ENCODE data around the gene ADRB2.
A peak's percentile ranks its signal among the peaks of the same experiment; 100 is the strongest.

The ADRB2 gene

DNA sequence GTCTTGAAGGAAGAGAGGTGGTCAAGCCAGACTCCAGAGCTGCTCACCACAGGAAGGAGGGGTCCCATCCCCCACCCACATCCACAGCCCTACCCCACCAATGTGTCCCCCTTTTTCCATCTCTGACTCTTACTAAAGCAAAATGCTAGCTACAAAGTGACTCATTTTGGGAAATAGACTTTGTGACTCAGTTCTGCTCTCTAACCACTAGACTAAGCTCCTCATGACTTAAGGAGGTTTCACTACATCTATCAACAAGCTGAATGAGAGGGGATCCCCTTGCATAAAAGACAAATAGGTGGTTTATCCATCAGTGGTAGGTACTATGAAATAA, 35.1 kb upstream of the ADRB2 start:
- Histone ChIP-seq H3K4me3 (no peak overlapping the region), H3K4me2 (peak overlapping the region in 6 of 11 experiments; percentile 31 to 85 (median 79); a peak in 11 of 22 replicates), H4K20me1 (no peaks in the 10 kb centered on the region), H3K9me3 (replicated peaks in 1 of 11) (no peaks in the 10 kb centered on the region), H3K27ac (peak overlapping the region in 5 of 11 experiments; percentile 11 to 82 (median 63); a peak in 10 of 22 replicates), H3K36me3 (no peaks in the 10 kb centered on the region), H3K9ac (no peak overlapping the region), H3K4me1 (peaks cover 38 to 62% (median 55%) of the 10 kb centered on the region in 10 experiments), H3K27me3 (no peaks in the 10 kb centered on the region)
- no peak for TF ChIP-seq Cebpa-rat (IDR thresholded peaks at IDR 0.05)

DNA sequence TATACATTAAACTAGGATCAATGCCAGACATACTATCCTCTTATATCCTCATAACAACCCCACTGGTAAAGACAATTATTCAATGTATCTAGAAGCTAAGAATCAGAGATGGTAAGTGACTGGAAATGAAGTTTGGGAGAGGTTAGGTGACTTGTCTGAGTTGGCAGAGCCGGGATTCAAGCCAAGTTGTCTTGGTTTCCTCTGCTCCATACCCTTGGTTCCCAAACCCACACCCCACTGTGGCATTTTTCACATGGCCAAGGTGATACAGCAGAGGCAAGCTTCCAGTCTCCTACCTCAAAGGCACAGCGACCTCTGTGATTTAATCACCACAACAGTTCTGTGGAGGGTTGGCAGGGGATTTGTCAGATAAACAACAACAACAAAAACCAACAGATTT, 34.7 kb upstream of the ADRB2 start:
- Histone ChIP-seq H3K4me1 (peaks cover 38 to 62% (median 55%) of the 10 kb centered on the region in 10 experiments), H3K4me2 (peak overlapping the region in 6 of 11 experiments; percentile 31 to 85 (median 79); a peak in 10 of 22 replicates), H3K27me3 (no peaks in the 10 kb centered on the region), H3K9me3 (replicated peaks in 1 of 11) (no peaks in the 10 kb centered on the region), H3K4me3 (no peak overlapping the region), H3K9ac (no peak overlapping the region), H4K20me1 (no peaks in the 10 kb centered on the region), H3K27ac (peak overlapping the region in 6 of 11 experiments; percentile 33 to 82 (median 52); a peak in 12 of 22 replicates), H3K36me3 (no peaks in the 10 kb centered on the region)
- no peak for TF ChIP-seq Cebpa-rat (IDR thresholded peaks at IDR 0.05)

DNA sequence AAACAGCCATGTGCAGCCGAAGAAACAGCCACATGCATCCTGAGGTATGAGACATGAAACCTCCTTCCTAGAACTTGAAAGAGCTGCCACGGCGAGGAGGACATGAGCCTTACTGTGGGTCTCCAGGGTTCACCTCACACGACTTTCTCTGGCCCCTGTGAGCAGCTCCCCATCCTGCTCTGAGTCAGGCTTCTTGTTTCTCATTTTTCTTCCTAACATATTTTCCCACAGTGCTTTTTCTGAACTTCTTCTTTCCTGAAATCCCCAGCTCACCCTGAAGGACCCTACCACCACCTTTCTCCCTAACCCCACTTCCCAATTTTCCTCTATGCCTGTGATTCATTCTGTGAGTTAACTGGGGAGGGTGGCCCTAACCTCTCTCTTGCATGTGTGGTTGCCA, 33.7 kb upstream of the ADRB2 start:
- Histone ChIP-seq H3K9ac (peak overlapping the region in 2 of 11 experiments; percentile 10 to 14; a peak in 3 of 22 replicates), H3K4me2 (peak overlapping the region; percentile 69 to 85 (median 77); a peak in 18 of 22 replicates)

DNA sequence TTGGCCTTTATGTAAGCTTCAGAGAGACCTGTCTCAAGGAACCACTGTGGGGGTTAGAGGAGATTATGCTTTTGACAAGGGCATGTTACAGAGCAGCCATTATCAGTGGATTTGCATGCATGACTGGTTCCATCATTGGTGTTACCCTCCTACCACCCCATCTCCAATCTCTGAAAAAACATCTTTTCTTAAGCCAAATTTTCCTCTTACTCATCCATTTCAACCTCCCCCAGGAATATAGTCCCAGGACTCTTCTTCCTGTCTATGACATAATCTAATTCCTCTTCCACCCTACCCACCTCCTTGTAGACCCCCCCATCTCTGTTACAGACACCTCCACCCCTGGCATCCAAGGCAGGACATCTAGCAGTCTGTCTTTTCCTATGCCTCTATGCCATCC, 33.1 kb upstream of the ADRB2 start:
- Histone ChIP-seq H3K27me3 (no peaks in the 10 kb centered on the region), H3K27ac (peak overlapping the region in 9 of 11 experiments; percentile 10 to 82 (median 67); a peak in 15 of 22 replicates), H3K9ac (peak overlapping the region in 2 of 11 experiments; percentile 16 to 70; a peak in 2 of 22 replicates), H3K4me2 (peak overlapping the region; percentile 69 to 85 (median 77)), H3K36me3 (no peaks in the 10 kb centered on the region), H4K20me1 (no peaks in the 10 kb centered on the region), H3K9me3 (replicated peaks in 1 of 11) (no peaks in the 10 kb centered on the region), H3K4me1 (peaks cover 38 to 71% (median 55%) of the 10 kb centered on the region in 10 experiments), H3K4me3 (no peak overlapping the region)
- TF ChIP-seq Cebpa-rat (IDR thresholded peaks at IDR 0.05) = no peak

More for the DNA sequence above, 33.7 kb upstream of the ADRB2 start:
- Histone ChIP-seq H3K36me3 (no peaks in the 10 kb centered on the region), H3K9me3 (replicated peaks in 1 of 11) (no peaks in the 10 kb centered on the region), H3K27ac (peak overlapping the region in 8 of 11 experiments; percentile 25 to 82 (median 70); a peak in 13 of 22 replicates), H3K27me3 (no peaks in the 10 kb centered on the region), H3K4me1 (peaks cover 38 to 67% (median 55%) of the 10 kb centered on the region in 10 experiments), H3K4me3 (no peak overlapping the region), H4K20me1 (no peaks in the 10 kb centered on the region)
- TF ChIP-seq Cebpa-rat (IDR thresholded peaks at IDR 0.05) = no peak

DNA sequence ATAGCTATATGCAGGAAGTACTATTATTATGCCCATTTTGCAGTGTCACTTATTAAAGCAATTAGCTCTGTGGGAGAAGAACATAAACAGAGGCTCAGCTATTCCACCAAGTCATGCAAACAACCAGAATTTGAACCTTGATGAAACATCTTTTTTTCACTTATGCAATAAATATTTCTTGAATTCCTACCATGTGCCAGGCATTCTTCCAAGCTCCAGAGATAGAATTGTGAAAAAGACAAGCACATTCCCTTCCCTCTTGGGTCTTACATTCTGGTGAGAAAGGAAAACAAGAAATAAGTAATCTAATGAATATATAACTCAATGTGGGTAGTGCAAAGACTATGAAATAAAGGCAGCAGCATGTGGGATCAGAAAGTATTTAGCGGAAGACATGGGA, 32.1 kb upstream of the ADRB2 start:
- H3K9me3 ChIP-seq (replicated peaks in 1 of 11) = no peaks in the 10 kb centered on the region
- H3K4me3 ChIP-seq = no peak overlapping the region
- H3K36me3 ChIP-seq = no peaks in the 10 kb centered on the region
- H3K9ac ChIP-seq = peak overlapping the region in 7 of 11 experiments; percentile 36 to 70 (median 58); a peak in 13 of 22 replicates
- peak overlapping the region in 9 of 11 experiments; percentile 43 to 82 (median 71); a peak in 17 of 22 replicates for H3K27ac ChIP-seq
- peak overlapping the region; percentile 69 to 85 (median 77) for H3K4me2 ChIP-seq
- no peaks in the 10 kb centered on the region for H4K20me1 ChIP-seq
- no peak for TF ChIP-seq Cebpa-rat (IDR thresholded peaks at IDR 0.05)
- H3K4me1 ChIP-seq = peaks cover 38 to 76% (median 57%) of the 10 kb centered on the region in 10 experiments
- no peaks in the 10 kb centered on the region for H3K27me3 ChIP-seq

DNA sequence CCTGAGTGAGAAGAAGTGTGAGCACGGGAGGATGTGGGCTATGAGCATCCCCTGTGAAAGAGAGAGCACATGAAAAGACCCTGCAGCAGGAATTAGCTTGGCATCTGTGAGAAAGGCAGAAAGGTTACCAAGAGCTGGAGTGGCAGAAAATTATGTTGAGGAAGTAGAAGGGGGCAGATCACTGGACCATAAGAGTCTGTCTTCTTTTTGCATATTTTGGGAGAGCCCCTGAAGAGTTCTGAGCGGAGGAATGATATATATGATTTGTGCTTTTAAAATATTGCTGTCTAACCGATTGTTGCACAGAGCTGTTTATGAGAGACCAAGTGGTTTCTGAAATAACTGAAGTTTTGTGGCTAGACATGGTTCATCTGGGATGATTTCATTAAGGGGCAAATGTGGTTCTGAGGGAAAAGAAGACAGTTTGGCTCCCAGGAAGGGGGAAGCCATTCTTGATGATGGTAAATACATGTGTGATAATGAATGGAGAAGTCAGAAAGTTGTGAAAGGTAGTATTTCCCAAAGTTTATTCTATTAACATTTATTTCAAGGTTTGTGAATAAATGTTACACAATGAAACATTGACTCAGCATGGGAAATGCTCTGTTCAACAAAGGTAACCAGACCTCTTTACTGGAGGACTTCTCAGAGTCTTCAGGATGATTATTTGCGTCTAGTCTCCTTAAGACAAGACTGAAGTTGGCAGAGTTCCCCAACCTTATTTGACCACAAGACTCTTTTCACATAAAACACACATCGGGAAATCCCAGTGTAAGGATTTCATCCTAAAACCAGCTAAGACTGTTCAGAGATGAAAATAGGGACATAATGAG, 31.5 kb upstream of the ADRB2 start:
- Histone ChIP-seq H3K27ac (peak overlapping the region in 10 of 11 experiments; percentile 11 to 82 (median 67); a peak in 19 of 22 replicates), H3K9me3 (replicated peaks in 1 of 11) (no peaks in the 10 kb centered on the region), H3K4me3 (peak overlapping the region in 1 of 10 experiments; percentile 8; a peak in 1 of 20 replicates), H3K36me3 (no peaks in the 10 kb centered on the region), H3K4me1 (peaks cover 38 to 82% (median 60%) of the 10 kb centered on the region in 10 experiments), H4K20me1 (no peaks in the 10 kb centered on the region), H3K9ac (peak overlapping the region in 7 of 11 experiments; percentile 36 to 70 (median 58); a peak in 13 of 22 replicates), H3K4me2 (peak overlapping the region; percentile 69 to 85 (median 77)), H3K27me3 (no peaks in the 10 kb centered on the region)
- no peak; a peak in 1 of 22 replicates for TF ChIP-seq Cebpa-rat (IDR thresholded peaks at IDR 0.05)

DNA sequence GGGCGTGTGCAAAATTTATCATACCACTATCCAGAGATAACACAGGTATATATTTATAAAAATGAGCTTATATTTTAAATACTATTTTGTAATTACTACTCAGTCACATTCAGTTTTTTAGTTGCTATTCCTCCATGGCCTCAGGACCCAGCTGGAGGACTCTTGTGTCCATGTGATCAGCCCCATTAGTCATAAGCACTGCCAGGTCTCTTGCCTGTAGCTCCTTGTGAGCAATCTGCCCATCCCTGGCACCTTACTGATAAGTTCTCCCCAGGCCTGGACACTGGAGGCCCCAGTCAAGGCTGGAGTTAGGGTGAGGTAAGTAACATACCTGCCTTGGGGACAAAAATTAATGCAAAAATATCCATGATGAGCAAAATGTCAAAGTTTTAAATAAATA, 29.5 kb upstream of the ADRB2 start:
- Histone ChIP-seq H3K4me1 (peaks cover 38 to 86% (median 54%) of the 10 kb centered on the region in 10 experiments), H3K4me3 (no peak overlapping the region), H4K20me1 (no peaks in the 10 kb centered on the region), H3K27me3 (no peaks in the 10 kb centered on the region), H3K4me2 (no peak overlapping the region), H3K9ac (no peak overlapping the region), H3K27ac (peak overlapping the region in 1 of 11 experiments; percentile 82; a peak in 1 of 22 replicates), H3K36me3 (no peaks in the 10 kb centered on the region), H3K9me3 (replicated peaks in 1 of 11) (no peaks in the 10 kb centered on the region)
- TF ChIP-seq Cebpa-rat (IDR thresholded peaks at IDR 0.05) = no peak

DNA sequence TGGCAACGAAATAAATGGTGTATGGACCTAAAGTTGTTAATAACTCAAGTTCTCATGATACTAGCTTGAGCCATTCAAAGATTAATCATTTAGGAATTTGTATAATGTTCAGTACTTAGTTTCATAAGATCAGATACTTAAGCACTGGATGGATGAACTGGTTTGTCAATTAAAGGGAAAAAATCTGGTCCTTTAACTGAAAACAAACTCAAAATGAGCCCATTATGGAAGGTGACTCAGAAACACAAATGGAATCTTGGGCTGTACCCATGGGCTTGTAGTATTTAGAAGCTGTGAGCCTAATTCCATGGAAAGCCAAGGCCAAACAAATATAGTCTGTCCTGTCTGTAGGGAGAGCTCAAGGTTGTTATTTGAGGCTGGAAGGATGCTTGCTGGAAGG, 27.6 kb upstream of the ADRB2 start:
- Histone ChIP-seq H3K9ac (no peak overlapping the region), H3K9me3 (replicated peaks in 1 of 11) (peaks cover 0 to 4% (median 0%) of the 10 kb centered on the region in 11 experiments; a peak in 1 of 22 replicates), H3K4me2 (peak overlapping the region in 2 of 11 experiments; percentile 53 to 55; a peak in 5 of 22 replicates), H3K4me3 (no peak overlapping the region), H3K4me1 (peaks cover 25 to 85% (median 40%) of the 10 kb centered on the region in 10 experiments), H4K20me1 (no peaks in the 10 kb centered on the region), H3K27ac (peak overlapping the region in 1 of 11 experiments; percentile 69; a peak in 1 of 22 replicates), H3K27me3 (no peaks in the 10 kb centered on the region), H3K36me3 (no peaks in the 10 kb centered on the region)
- no peak for TF ChIP-seq Cebpa-rat (IDR thresholded peaks at IDR 0.05)

Measured in BLaER1 treated with 17β-estradiol and CSF1 and Interleukin-3, amounts not matched to agents 10 nM and 100 nM (cell line).